Measurements from ENCODE around the gene DNAJC27.

DNAJC27 gene

GRCh38 chr2:24915175-24915574 lies 56.6 kb downstream of the DNAJC27 start:
- no peaks in the 10 kb centered on the region for H3K9me3 ChIP-seq (ENCODE audit: control insufficient read depth, insufficient read depth, low read length)
- no peaks in the 10 kb centered on the region for H3K27me3 ChIP-seq (ENCODE audit: control insufficient read depth, insufficient read depth, low read length)
- H3K4me1 ChIP-seq (ENCODE audit: control insufficient read depth, insufficient read depth, low read length): peaks cover 5% of the 10 kb centered on the region
- H3K4me3 ChIP-seq (ENCODE audit: low read depth, low read length): no peak overlapping the region
- peaks cover 7% of the 10 kb centered on the region for H3K36me3 ChIP-seq (ENCODE audit: control insufficient read depth, insufficient read depth, low read length)
- H3K9ac ChIP-seq (ENCODE audit: low read depth, low read length): no peak overlapping the region

- peaks cover 5% of the 10 kb centered on the region for H3K4me1 ChIP-seq (ENCODE audit: control insufficient read depth, insufficient read depth, low read length)
- H3K27me3 ChIP-seq (ENCODE audit: control insufficient read depth, insufficient read depth, low read length): no peaks in the 10 kb centered on the region
- H3K9me3 ChIP-seq (ENCODE audit: control insufficient read depth, insufficient read depth, low read length): no peaks in the 10 kb centered on the region
- H3K9ac ChIP-seq (ENCODE audit: low read depth, low read length): no peak overlapping the region
- no peak overlapping the region for H3K4me3 ChIP-seq (ENCODE audit: low read depth, low read length)
- peaks cover 7% of the 10 kb centered on the region for H3K36me3 ChIP-seq (ENCODE audit: control insufficient read depth, insufficient read depth, low read length)
These were observed 57.0 kb downstream of the DNAJC27 start for GRCh38 chr2:24914713-24915112.

GRCh38 chr2:24913911-24914310 lies 57.8 kb downstream of the DNAJC27 start:
- Histone ChIP-seq H3K4me3 (ENCODE audit: low read depth, low read length) (no peak overlapping the region), H3K4me1 (ENCODE audit: control insufficient read depth, insufficient read depth, low read length) (peaks cover 5% of the 10 kb centered on the region), H3K9me3 (ENCODE audit: control insufficient read depth, insufficient read depth, low read length) (no peaks in the 10 kb centered on the region), H3K9ac (ENCODE audit: low read depth, low read length) (no peak overlapping the region), H3K27me3 (ENCODE audit: control insufficient read depth, insufficient read depth, low read length) (no peaks in the 10 kb centered on the region), H3K36me3 (ENCODE audit: control insufficient read depth, insufficient read depth, low read length) (peaks cover 7% of the 10 kb centered on the region)

GRCh38 chr2:24912986-24913385 lies 58.8 kb downstream of the DNAJC27 start:
- H3K4me3 ChIP-seq (ENCODE audit: low read depth, low read length): no peak overlapping the region
- H3K27me3 ChIP-seq (ENCODE audit: control insufficient read depth, insufficient read depth, low read length): no peaks in the 10 kb centered on the region
- peaks cover 5% of the 10 kb centered on the region for H3K4me1 ChIP-seq (ENCODE audit: control insufficient read depth, insufficient read depth, low read length)
- H3K36me3 ChIP-seq (ENCODE audit: control insufficient read depth, insufficient read depth, low read length): peaks cover 4% of the 10 kb centered on the region
- H3K9me3 ChIP-seq (ENCODE audit: control insufficient read depth, insufficient read depth, low read length): no peaks in the 10 kb centered on the region
- no peak overlapping the region for H3K9ac ChIP-seq (ENCODE audit: low read depth, low read length)

GRCh38 chr2:24912523-24912922 lies 59.2 kb downstream of the DNAJC27 start:
- peaks cover 2% of the 10 kb centered on the region for H3K36me3 ChIP-seq (ENCODE audit: control insufficient read depth, insufficient read depth, low read length)

GRCh38 chr2:24910245-24910644 lies 61.5 kb downstream of the DNAJC27 start:
- Histone ChIP-seq H3K9ac (ENCODE audit: low read depth, low read length) (no peak overlapping the region), H3K36me3 (ENCODE audit: control insufficient read depth, insufficient read depth, low read length) (no peaks in the 10 kb centered on the region), H3K9me3 (ENCODE audit: control insufficient read depth, insufficient read depth, low read length) (no peaks in the 10 kb centered on the region), H3K4me3 (ENCODE audit: low read depth, low read length) (no peak overlapping the region), H3K27me3 (ENCODE audit: control insufficient read depth, insufficient read depth, low read length) (no peaks in the 10 kb centered on the region), H3K4me1 (ENCODE audit: control insufficient read depth, insufficient read depth, low read length) (peaks cover 5% of the 10 kb centered on the region)

More at GRCh38 chr2:24912523-24912922, 59.2 kb downstream of the DNAJC27 start:
- Histone ChIP-seq H3K4me1 (ENCODE audit: control insufficient read depth, insufficient read depth, low read length) (peaks cover 5% of the 10 kb centered on the region), H3K4me3 (ENCODE audit: low read depth, low read length) (no peak overlapping the region), H3K27me3 (ENCODE audit: control insufficient read depth, insufficient read depth, low read length) (no peaks in the 10 kb centered on the region), H3K9ac (ENCODE audit: low read depth, low read length) (no peak overlapping the region), H3K9me3 (ENCODE audit: control insufficient read depth, insufficient read depth, low read length) (no peaks in the 10 kb centered on the region)

- peaks cover 5% of the 10 kb centered on the region for H3K4me1 ChIP-seq (ENCODE audit: control insufficient read depth, insufficient read depth, low read length)
- H3K9me3 ChIP-seq (ENCODE audit: control insufficient read depth, insufficient read depth, low read length): no peaks in the 10 kb centered on the region
- H3K9ac ChIP-seq (ENCODE audit: low read depth, low read length): no peak overlapping the region
- no peak overlapping the region for H3K4me3 ChIP-seq (ENCODE audit: low read depth, low read length)
- no peaks in the 10 kb centered on the region for H3K27me3 ChIP-seq (ENCODE audit: control insufficient read depth, insufficient read depth, low read length)
- no peaks in the 10 kb centered on the region for H3K36me3 ChIP-seq (ENCODE audit: control insufficient read depth, insufficient read depth, low read length)
These were observed 62.1 kb downstream of the DNAJC27 start for GRCh38 chr2:24909555-24910177.

- no peaks in the 10 kb centered on the region for H3K27me3 ChIP-seq (ENCODE audit: control insufficient read depth, insufficient read depth, low read length)
- peaks cover 3% of the 10 kb centered on the region for H3K4me1 ChIP-seq (ENCODE audit: control insufficient read depth, insufficient read depth, low read length)
- no peaks in the 10 kb centered on the region for H3K9me3 ChIP-seq (ENCODE audit: control insufficient read depth, insufficient read depth, low read length)
- no peaks in the 10 kb centered on the region for H3K36me3 ChIP-seq (ENCODE audit: control insufficient read depth, insufficient read depth, low read length)
- H3K4me3 ChIP-seq (ENCODE audit: low read depth, low read length): no peak overlapping the region
- H3K9ac ChIP-seq (ENCODE audit: low read depth, low read length): no peak overlapping the region
These were observed 63.3 kb downstream of the DNAJC27 start for GRCh38 chr2:24908461-24908901.

GRCh38 chr2:24907116-24907515 lies 64.6 kb downstream of the DNAJC27 start:
- Histone ChIP-seq H3K9ac (ENCODE audit: low read depth, low read length) (no peak overlapping the region), H3K4me1 (ENCODE audit: control insufficient read depth, insufficient read depth, low read length) (peaks cover 2% of the 10 kb centered on the region), H3K36me3 (ENCODE audit: control insufficient read depth, insufficient read depth, low read length) (no peaks in the 10 kb centered on the region), H3K4me3 (ENCODE audit: low read depth, low read length) (no peak overlapping the region), H3K9me3 (ENCODE audit: control insufficient read depth, insufficient read depth, low read length) (no peaks in the 10 kb centered on the region), H3K27me3 (ENCODE audit: control insufficient read depth, insufficient read depth, low read length) (no peaks in the 10 kb centered on the region)

GRCh38 chr2:24906466-24906865 lies 65.3 kb downstream of the DNAJC27 start:
- no peaks in the 10 kb centered on the region for H3K36me3 ChIP-seq (ENCODE audit: control insufficient read depth, insufficient read depth, low read length)
- no peak overlapping the region for H3K4me3 ChIP-seq (ENCODE audit: low read depth, low read length)
- no peaks in the 10 kb centered on the region for H3K9me3 ChIP-seq (ENCODE audit: control insufficient read depth, insufficient read depth, low read length)

GRCh38 chr2:24903161-24904103 lies 68.3 kb downstream of the DNAJC27 start:
- no peaks in the 10 kb centered on the region for H3K9me3 ChIP-seq (ENCODE audit: control insufficient read depth, insufficient read depth, low read length)
- peaks cover 2% of the 10 kb centered on the region for H3K4me1 ChIP-seq (ENCODE audit: control insufficient read depth, insufficient read depth, low read length)
- no peaks in the 10 kb centered on the region for H3K36me3 ChIP-seq (ENCODE audit: control insufficient read depth, insufficient read depth, low read length)
- H3K9ac ChIP-seq (ENCODE audit: low read depth, low read length): no peak overlapping the region
- H3K27me3 ChIP-seq (ENCODE audit: control insufficient read depth, insufficient read depth, low read length): no peaks in the 10 kb centered on the region
- H3K4me3 ChIP-seq (ENCODE audit: low read depth, low read length): no peak overlapping the region

More at GRCh38 chr2:24906466-24906865, 65.3 kb downstream of the DNAJC27 start:
- H3K9ac ChIP-seq (ENCODE audit: low read depth, low read length): no peak overlapping the region
- peaks cover 2% of the 10 kb centered on the region for H3K4me1 ChIP-seq (ENCODE audit: control insufficient read depth, insufficient read depth, low read length)
- H3K27me3 ChIP-seq (ENCODE audit: control insufficient read depth, insufficient read depth, low read length): no peaks in the 10 kb centered on the region
